ENCODE results near the gene NAALADL2.

Gene NAALADL2

GRCh38 chr3:175651716-175652115 is 792.6 kb downstream of the NAALADL2 start:
- no peak for DNase-seq
- H3K9me3 ChIP-seq: no peaks in the 10 kb centered on the region
- peak overlapping the region; percentile 15 to 18 for H3K4me3 ChIP-seq
- no peak overlapping the region for H3K27ac ChIP-seq
- no peaks in the 10 kb centered on the region for H3K27me3 ChIP-seq
- peaks cover 0 to 12% (median 0%) of the 10 kb centered on the region in 4 donors for H3K4me1 ChIP-seq
- no peak for TF ChIP-seq CTCF (IDR thresholded peaks at IDR 0.05)
- intact Hi-C loops (cut with DNase I; ENCODE audit: low total_unique reads): no loop called here
- H3K36me3 ChIP-seq: no peaks in the 10 kb centered on the region

GRCh38 chr3:175655351-175655750 is 796.2 kb downstream of the NAALADL2 start:
- Histone ChIP-seq H3K4me1 (no peaks in the 10 kb centered on the region), H3K36me3 (no peaks in the 10 kb centered on the region), H3K27ac (no peak overlapping the region), H3K27me3 (no peaks in the 10 kb centered on the region), H3K9me3 (no peaks in the 10 kb centered on the region), H3K4me3 (no peak overlapping the region)
- no peak for TF ChIP-seq CTCF (IDR thresholded peaks at IDR 0.05)
- no peak for DNase-seq
- intact Hi-C loops (cut with DNase I; ENCODE audit: low total_unique reads): no loop called here

- H3K4me1 ChIP-seq: no peaks in the 10 kb centered on the region
- no peaks in the 10 kb centered on the region for H3K36me3 ChIP-seq
- H3K4me3 ChIP-seq: no peak overlapping the region
- no peak overlapping the region for H3K27ac ChIP-seq
- DNase-seq: no peak
- intact Hi-C loops (cut with DNase I; ENCODE audit: low total_unique reads): no loop called here
- H3K9me3 ChIP-seq: no peaks in the 10 kb centered on the region
- no peak for TF ChIP-seq CTCF (IDR thresholded peaks at IDR 0.05)
- H3K27me3 ChIP-seq: no peaks in the 10 kb centered on the region
Observed at GRCh38 chr3:175656461-175656860, 797.3 kb downstream of the NAALADL2 start.

GRCh38 chr3:175659670-175660350 is 800.7 kb downstream of the NAALADL2 start:
- no peak overlapping the region for H3K27ac ChIP-seq
- no peaks in the 10 kb centered on the region for H3K9me3 ChIP-seq
- H3K36me3 ChIP-seq: no peaks in the 10 kb centered on the region
- H3K27me3 ChIP-seq: no peaks in the 10 kb centered on the region
- no peak overlapping the region for H3K4me3 ChIP-seq
- intact Hi-C loops (cut with DNase I; ENCODE audit: low total_unique reads): no loop called here
- H3K4me1 ChIP-seq: no peaks in the 10 kb centered on the region
- DNase-seq: no peak
- TF ChIP-seq CTCF (IDR thresholded peaks at IDR 0.05): no peak

GRCh38 chr3:175662815-175663214 is 803.7 kb downstream of the NAALADL2 start:
- DNase-seq: no peak
- TF ChIP-seq CTCF (IDR thresholded peaks at IDR 0.05): no peak

GRCh38 chr3:175664911-175665310 is 805.8 kb downstream of the NAALADL2 start:
- Histone ChIP-seq H3K36me3 (no peaks in the 10 kb centered on the region), H3K27ac (no peak overlapping the region), H3K9me3 (no peaks in the 10 kb centered on the region), H3K4me3 (no peak overlapping the region), H3K4me1 (no peaks in the 10 kb centered on the region), H3K27me3 (no peaks in the 10 kb centered on the region)
- intact Hi-C loops (cut with DNase I; ENCODE audit: low total_unique reads): no loop called here
- no peak for TF ChIP-seq CTCF (IDR thresholded peaks at IDR 0.05)
- DNase-seq: no peak

More at GRCh38 chr3:175662815-175663214, 803.7 kb downstream of the NAALADL2 start:
- H3K27me3 ChIP-seq: no peaks in the 10 kb centered on the region
- no peaks in the 10 kb centered on the region for H3K36me3 ChIP-seq
- intact Hi-C loops (cut with DNase I; ENCODE audit: low total_unique reads): no loop called here
- H3K9me3 ChIP-seq: no peaks in the 10 kb centered on the region
- H3K4me1 ChIP-seq: no peaks in the 10 kb centered on the region
- H3K4me3 ChIP-seq: no peak overlapping the region
- H3K27ac ChIP-seq: no peak overlapping the region

Measured in tibial artery (tissue), 4 donors.